CD4-positive, alpha-beta T cell (primary cell): ENCODE data around the gene B3GNT2. TPM values are rescaled to one million over a fixed set of nuclear protein-coding genes. Genes with fewer than 3 reads are reported as not detected.

ENCODE experiments used
- ATAC-seq: fragments of 200-7000 bp; cut with Tn5 transposase; one replicate; pipeline ENCODE4 v1.10.0; 2022; ENCODE audit warnings: mild to moderate bottlenecking; ENCODE audit not compliant: poor library complexity
- CTCF ChIA-PET: fragments of 350-600 bp; sonication (Branson Sonifier 250); formaldehyde crosslinking; loops from one replicate; lab custom pipeline; 2021; ENCODE audit warnings: antibody characterized with exemption, inconsistent platforms; lab: Charles Lee
- POLR2A ChIA-PET: fragments of 350-600 bp; sonication (Branson Sonifier 250); formaldehyde crosslinking; loops from one replicate; lab custom pipeline; 2021; ENCODE audit warnings: antibody characterized with exemption, inconsistent platforms; lab: Charles Lee
- DNase-seq, 14 experiments: peaks; one replicate each; pipeline ENCODE4 v3.0.0-alpha.2; 2013 to 2020; ENCODE audit warnings: mixed read lengths in 2 of 14
- H3K27ac ChIP-seq, 2 donors: one replicate each; pipeline versions ENCODE4 v1.5.1 to v1.7.0; 2013; ENCODE audit warnings: low read length in 2 of 2, low read depth in 1 of 2, mild to moderate bottlenecking in 1 of 2
- H3K27me3 ChIP-seq, 2 experiments: 1 replicate in 1 of 2; 2 replicates in 1 of 2; pipeline versions ENCODE4 v1.6.1 to v1.7.0; 2013; ENCODE audit warnings: low read length in 2 of 2, control low read depth in 1 of 2, mild to moderate bottlenecking in 1 of 2, moderate library complexity in 1 of 2; ENCODE audit not compliant: insufficient read depth in 2 of 2, control insufficient read depth in 1 of 2
- H3K36me3 ChIP-seq: one replicate; pipeline ENCODE4 v1.6.1; 2013; ENCODE audit warnings: low read length, control low read depth; ENCODE audit not compliant: insufficient read depth
- H3K4me1 ChIP-seq: one replicate; pipeline ENCODE4 v1.6.1; 2013; ENCODE audit warnings: low read length, control low read depth; ENCODE audit not compliant: insufficient read depth
- H3K4me3 ChIP-seq: one replicate; pipeline ENCODE4 v1.5.1; 2013; ENCODE audit warnings: mild to moderate bottlenecking, low read length, moderate library complexity
- H3K9me3 ChIP-seq, 2 experiments: 1 replicate in 1 of 2; 2 replicates in 1 of 2; pipeline versions ENCODE4 v1.6.1 to v1.7.0; 2013; ENCODE audit warnings: low read length in 2 of 2, mild to moderate bottlenecking in 2 of 2, control low read depth in 1 of 2, moderate library complexity in 1 of 2; ENCODE audit not compliant: control insufficient read depth in 1 of 2, insufficient read depth in 1 of 2
- H3K27ac Mint-ChIP-seq: one replicate; pipeline ENCODE4 v1.8.0; 2020; ENCODE audit warnings: mixed read lengths
- H3K27me3 Mint-ChIP-seq: one replicate; pipeline ENCODE4 v1.8.0; 2021; ENCODE audit warnings: mixed read lengths
- H3K36me3 Mint-ChIP-seq: one replicate; pipeline ENCODE4 v1.8.0; 2021; ENCODE audit warnings: low read depth, mixed read lengths
- H3K4me1 Mint-ChIP-seq: one replicate; pipeline ENCODE4 v1.8.0; 2021; ENCODE audit warnings: low read depth, mixed read lengths
- H3K4me3 Mint-ChIP-seq: one replicate; pipeline ENCODE4 v1.8.0; 2020; ENCODE audit warnings: mild to moderate bottlenecking, mixed read lengths
- H3K9me3 Mint-ChIP-seq: one replicate; pipeline ENCODE4 v1.8.0; 2020; ENCODE audit warnings: mixed read lengths
- CTCF ChIP-seq: fragments of 200-600 bp; IDR thresholded peaks from one replicate; pipeline ENCODE4 v1.8.0; 2022; ENCODE audit warnings: antibody characterized with exemption, mild to moderate bottlenecking
- intact Hi-C, 2 experiments: fragments of 100-400 bp; cut with DNase I in 1 of 2; cut with micrococcal nuclease in 1 of 2; formaldehyde crosslinking; loops; one replicate each; pipeline versions ENCODE4 v1.15.1 to v1.9.0; 2023 to 2025; cut with DNase I, micrococcal nuclease
- total RNA-seq, 174 experiments: library from RNA in 2 of 174; stranded (reverse) in 2 of 174; gene quantifications; one replicate each; pipeline ENCODE4 v1.2.3 and lab custom pipeline; 2021 to 2026

Gene B3GNT2
- total RNA-seq, 2 experiments from 2014 or later, result 47.7 TPM

- H3K27ac Mint-ChIP-seq, result peak overlapping the region; percentile 84
- POLR2A ChIA-PET, result no interaction called here
Observed at GRCh38 chr2:62222171-62222570, 26.3 kb downstream of the B3GNT2 start.

GRCh38 chr2:62222674-62223073 is 26.8 kb downstream of the B3GNT2 start:
- peak; percentile 48 for ATAC-seq
- no peak overlapping the region for H3K4me3 ChIP-seq
- Mint-ChIP-seq H3K9me3 (peaks cover 7% of the 10 kb centered on the region), H3K36me3 (peaks cover 91% of the 10 kb centered on the region), H3K27ac (peak overlapping the region; percentile 84), H3K4me3 (no peak overlapping the region), H3K4me1 (peaks cover 69% of the 10 kb centered on the region), H3K27me3 (no peaks in the 10 kb centered on the region)
- H3K36me3 ChIP-seq, result peaks cover 25% of the 10 kb centered on the region
- H3K27ac ChIP-seq, result no peak overlapping the region
- CTCF ChIA-PET, result no interaction called here
- peak in 3 of 14 experiments; percentile 30 to 64 (median 32) for DNase-seq
- no peaks in the 10 kb centered on the region for H3K27me3 ChIP-seq
- H3K4me1 ChIP-seq, result peaks cover 26% of the 10 kb centered on the region
- POLR2A ChIA-PET, result no interaction called here
- TF ChIP-seq CTCF, result no peak
- intact Hi-C loops, result no loop called here
- peaks cover 4 to 13% of the 10 kb centered on the region in 2 experiments for H3K9me3 ChIP-seq

More at GRCh38 chr2:62222171-62222570, 26.3 kb downstream of the B3GNT2 start:
- no peak for TF ChIP-seq CTCF
- peaks cover 4 to 13% of the 10 kb centered on the region in 2 experiments for H3K9me3 ChIP-seq
- DNase-seq (no peak), ATAC-seq (no peak)
- no peaks in the 10 kb centered on the region for H3K27me3 ChIP-seq
- H3K4me1 ChIP-seq, result peaks cover 31% of the 10 kb centered on the region
- H3K4me3 Mint-ChIP-seq, result no peak overlapping the region
- CTCF ChIA-PET, result no interaction called here
- H3K4me3 ChIP-seq, result no peak overlapping the region
- no peaks in the 10 kb centered on the region for H3K27me3 Mint-ChIP-seq
- peaks cover 70% of the 10 kb centered on the region for H3K4me1 Mint-ChIP-seq
- H3K36me3 ChIP-seq, result peaks cover 25% of the 10 kb centered on the region
- peaks cover 7% of the 10 kb centered on the region for H3K9me3 Mint-ChIP-seq
- H3K27ac ChIP-seq, result no peak overlapping the region
- H3K36me3 Mint-ChIP-seq, result peaks cover 89% of the 10 kb centered on the region
- intact Hi-C loops, result no loop called here

GRCh38 chr2:62224976-62225375 is 29.1 kb downstream of the B3GNT2 start:
- Histone ChIP-seq H3K4me3 (no peak overlapping the region), H3K4me1 (peaks cover 14% of the 10 kb centered on the region), H3K9me3 (peaks cover 2 to 5% of the 10 kb centered on the region in 2 experiments), H3K27ac (no peak overlapping the region), H3K36me3 (peaks cover 25% of the 10 kb centered on the region), H3K27me3 (no peaks in the 10 kb centered on the region)
- Mint-ChIP-seq H3K4me3 (no peak overlapping the region), H3K4me1 (peaks cover 46% of the 10 kb centered on the region), H3K9me3 (peaks cover 7% of the 10 kb centered on the region), H3K36me3 (peaks cover 69% of the 10 kb centered on the region), H3K27me3 (no peaks in the 10 kb centered on the region), H3K27ac (no peak overlapping the region)
- TF ChIP-seq CTCF, result no peak
- DNase-seq (no peak), ATAC-seq (no peak)
- intact Hi-C loops, result no loop called here
- ChIA-PET POLR2A (interaction anchor here (0.5 kb wide), 1 partner anchor 229 kb away, joined by 3 read pairs; no protein-coding TSS in a partner anchor), CTCF (no interaction called here)
